GM21526 (cell line): ENCODE data around the gene INPP4A.
A peak's percentile ranks its signal among the peaks of the same experiment; 100 is the strongest.

Experiments
- ATAC-seq: cut with Tn5 transposase; IDR thresholded peaks from one replicate; pipeline ENCODE4 v1.9.1; 2021; ENCODE audit warnings: moderate library complexity; ENCODE audit not compliant: unreplicated experiment, low FRiP score

The INPP4A gene

DNA sequence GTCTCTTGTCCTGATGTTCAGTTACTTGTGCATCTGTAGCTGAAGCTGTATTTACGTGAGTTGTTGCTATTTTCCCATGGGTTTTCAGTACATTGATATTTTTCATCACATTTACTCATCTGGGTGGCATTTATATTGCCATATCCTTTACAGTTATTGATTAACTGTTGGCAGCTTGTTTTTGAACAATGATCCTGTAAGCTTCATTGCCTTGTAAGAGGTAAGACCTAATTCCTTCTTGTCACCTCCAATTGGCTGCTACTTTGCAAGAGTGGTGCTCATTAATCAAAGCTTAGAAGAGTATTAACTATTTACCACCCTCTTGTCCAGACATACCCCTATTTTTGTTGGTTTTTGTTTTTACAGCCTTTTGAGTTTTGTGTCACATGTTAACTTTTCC lies 88.9 kb downstream of the INPP4A start:
- ATAC-seq, result no peak

DNA sequence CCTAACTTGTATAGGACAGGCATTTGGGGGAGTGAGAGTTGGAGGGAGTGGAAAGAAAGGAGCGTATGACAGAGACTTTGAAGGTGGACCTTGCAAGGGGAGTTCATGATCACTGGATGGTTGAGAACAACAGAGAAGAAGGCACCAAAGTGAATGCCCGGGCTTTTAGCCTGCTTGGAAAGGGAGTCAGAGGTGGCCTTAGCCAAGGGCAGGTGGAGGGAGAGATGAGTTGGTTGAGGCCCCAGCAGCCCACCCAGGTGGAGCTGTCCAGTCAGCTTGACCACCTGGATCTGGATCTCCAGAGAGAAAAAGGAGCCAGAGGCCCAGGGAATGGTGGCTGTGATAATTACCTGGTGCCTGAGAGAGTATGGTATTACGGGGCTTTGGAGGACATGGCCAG lies 90.1 kb downstream of the INPP4A start:
- ATAC-seq, result no peak

DNA sequence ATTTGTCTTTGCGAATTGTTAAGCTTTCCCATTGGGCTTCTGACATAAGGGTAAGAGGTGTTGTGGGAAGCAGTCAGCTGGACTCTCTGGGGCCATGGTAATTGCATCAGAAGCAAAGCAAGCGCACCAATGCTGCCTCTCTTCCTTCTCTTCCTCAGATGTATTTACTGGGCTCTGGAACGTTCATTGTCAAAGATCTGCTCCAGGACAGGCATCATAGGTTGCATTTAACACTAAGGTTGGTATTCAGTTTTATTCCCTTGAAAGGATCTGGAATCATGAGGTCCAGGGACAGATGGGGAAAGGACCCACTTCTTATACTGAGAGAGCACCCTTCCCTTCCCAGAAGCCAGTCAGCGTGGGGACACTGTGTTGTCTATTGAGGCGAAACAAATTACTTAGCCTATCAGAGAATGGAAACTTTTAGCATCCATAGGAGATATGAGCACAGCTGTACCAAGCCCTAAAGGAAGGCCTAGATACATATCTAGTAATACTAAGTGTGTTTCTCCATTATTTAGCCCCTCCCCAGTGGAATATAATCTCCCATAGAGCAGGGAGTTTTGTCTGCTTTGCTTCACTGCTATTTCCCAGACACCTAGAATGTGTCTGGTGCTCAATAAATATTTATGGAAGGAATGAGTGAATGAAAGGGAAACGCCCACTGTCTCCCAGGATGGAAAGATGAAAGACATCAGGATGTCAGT lies 91.5 kb downstream of the INPP4A start:
- no peak for ATAC-seq

DNA sequence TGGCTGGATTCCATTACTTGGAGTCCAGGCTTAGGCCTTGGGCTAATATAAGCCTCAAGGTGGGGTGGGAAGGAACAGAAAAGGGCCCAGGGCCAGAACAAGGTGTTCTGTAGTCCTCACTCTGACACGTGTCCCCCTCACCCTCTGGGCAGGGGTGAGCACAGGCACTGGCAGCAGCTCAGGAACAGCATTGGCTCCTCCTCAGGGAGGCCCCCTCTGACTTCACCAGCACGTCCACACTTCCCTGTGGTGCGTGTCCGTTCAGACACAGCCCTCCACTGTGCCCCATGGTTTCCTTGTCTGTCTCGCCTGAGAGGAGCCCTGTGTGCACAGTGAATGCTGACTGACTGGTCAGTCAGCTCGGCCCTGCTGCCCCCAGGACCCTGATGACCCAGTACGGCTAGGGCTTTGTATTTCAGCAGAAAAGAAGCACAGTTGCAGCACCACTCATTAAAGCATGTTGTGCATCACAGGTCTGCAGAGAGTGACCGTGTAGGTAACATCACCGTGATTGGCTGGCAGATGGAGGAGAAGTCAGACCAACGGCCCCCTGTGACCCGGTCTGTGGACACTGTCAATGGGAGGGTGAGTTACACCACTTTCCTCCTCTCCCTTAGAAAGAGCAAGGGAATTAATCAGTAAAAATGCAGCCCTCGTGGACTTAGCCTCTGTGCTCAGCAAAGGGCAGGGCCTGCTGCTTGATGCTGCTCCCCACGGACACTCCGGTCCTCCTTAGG lies 92.9 kb downstream of the INPP4A start:
- ATAC-seq, result no peak

DNA sequence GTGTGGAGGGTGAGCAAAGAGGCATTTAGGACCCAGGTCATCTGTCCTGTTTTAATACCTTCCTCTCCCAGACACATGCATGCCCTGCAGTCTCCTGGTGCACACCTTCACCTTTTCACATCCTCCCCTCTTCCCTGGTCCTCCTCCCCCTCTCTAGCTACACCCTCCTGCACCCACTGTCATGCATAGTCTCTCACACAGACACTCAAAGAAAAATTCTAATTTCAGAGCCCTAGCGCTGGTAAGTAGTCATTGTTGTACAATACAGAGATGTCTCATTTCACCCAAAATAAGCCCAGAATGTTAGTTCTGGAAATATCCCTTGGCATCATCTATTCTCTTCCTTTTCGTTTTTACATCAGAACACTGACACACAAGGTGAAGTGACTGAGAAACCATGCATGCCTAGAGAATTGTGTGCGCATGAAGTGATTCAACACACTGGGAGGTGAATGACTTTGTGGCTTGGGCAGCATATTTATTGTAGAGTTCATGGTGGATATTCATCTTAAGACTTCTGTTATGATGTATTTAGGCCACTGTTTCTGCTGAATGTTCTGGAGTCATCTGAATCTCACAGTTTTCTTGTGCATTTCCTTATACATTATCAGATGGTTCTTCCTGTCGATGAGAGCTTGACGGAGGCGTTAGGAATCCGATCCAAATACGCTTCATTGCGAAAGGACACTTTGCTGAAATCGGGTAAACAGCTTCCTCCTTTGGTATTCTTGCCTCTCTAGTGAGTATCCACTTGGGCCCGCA lies 93.8 kb downstream of the INPP4A start:
- ATAC-seq, result no peak

DNA sequence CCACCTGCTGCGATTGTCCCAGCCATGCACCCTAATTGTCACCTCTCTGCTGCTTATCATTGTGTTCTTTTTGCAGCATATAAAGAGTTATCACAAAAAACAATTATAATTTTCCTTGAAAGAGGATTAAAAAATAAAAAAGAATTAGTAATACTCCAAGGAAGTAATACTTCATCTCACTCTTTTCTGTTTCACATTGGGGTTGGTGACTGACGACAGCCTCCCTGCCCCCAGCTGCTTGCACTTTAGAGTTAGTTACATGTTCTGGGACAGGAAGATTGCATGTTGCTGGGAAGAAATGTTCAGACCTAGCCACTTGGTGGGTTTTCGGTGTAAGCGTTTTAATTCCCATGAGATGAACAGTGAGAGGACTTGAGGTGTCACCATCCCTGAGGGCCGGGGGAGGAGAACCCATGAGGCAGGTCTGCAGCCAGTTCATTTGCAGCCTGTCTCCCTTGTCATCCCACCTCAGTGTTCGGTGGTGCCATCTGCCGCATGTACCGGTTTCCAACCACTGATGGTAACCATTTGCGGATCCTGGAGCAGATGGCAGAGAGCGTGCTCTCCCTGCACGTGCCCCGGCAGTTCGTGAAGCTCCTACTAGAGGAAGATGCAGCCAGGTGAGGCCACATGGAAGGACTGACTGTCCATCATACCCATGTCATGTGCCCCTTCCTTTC lies 94.5 kb downstream of the INPP4A start:
- ATAC-seq, result no peak

DNA sequence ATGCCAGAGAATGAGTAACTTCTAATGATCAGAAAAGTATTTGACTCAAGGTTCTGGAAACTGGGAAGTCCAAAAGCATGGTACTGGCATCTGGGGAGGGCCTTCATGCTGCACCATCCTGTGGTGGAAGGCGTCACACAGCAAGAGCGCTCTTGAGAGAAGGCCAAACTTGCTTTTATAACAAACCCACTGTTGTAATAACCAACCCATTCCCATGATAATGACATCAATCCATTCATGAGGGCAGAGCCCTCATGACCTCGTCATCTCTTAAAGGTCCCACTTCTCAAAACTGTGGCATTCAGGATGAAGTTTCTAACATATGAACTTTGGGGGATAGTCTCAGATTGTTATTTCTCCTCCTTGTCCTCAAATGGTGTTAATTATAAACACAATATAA lies 95.9 kb downstream of the INPP4A start:
- ATAC-seq, result no peak

DNA sequence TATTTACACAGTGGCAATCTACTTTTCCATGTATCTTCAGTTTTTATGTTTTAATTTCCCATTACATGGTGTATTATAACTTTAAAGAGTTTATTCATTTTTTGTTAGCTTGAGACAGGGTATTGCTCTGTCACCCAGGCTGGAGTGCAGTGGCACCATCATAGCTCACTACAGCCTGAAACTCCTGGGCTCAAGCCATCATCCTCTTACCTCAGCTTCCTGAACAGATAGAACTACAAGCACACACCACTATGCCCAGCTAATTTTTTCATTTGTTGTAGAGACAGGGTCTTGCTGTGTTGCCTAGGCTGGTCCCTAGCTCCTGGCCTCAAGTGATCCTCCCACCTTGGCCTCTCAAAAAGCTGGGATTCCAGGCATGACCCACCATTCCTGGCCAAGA lies 96.8 kb downstream of the INPP4A start:
- ATAC-seq, result no peak

DNA sequence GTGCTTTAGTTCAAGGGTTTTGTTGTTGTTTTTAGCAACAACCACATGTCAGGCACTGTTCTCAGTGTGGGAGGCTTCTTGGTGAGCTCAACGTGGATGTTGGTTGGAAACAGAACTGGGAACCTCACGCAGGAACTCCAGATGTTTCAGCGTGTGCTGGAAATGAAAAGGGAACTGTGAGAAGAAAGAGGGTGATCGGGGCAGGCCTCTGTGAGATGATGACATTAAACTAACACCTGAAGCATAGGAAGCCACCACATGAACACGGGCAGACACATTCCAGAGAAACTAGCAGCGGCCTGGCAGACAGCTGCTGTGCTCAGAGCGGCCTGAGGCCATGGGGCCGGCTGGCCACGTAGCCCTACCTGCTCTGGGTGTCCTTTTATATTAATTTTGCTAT lies 97.2 kb downstream of the INPP4A start:
- no peak for ATAC-seq

DNA sequence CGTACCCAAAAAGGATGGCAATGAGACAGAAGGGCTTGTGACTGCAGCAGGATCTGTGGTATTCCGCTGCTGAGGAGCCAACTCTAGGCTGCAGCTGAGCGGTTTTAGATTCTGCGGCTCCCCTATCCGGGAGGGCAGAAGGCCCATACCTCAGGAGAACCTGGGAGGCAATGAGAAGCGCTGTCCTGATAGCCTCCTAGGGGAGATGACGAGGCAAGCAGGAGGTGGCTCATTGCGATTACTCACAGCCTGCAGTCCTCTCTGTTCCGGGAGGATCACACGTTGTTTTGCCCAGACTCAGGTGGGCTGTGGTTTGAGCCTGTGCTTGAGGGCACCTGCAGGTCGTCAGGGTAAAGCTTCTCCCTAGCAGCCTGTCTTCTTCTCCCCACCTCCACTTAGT lies 98.6 kb downstream of the INPP4A start:
- ATAC-seq, result no peak

DNA sequence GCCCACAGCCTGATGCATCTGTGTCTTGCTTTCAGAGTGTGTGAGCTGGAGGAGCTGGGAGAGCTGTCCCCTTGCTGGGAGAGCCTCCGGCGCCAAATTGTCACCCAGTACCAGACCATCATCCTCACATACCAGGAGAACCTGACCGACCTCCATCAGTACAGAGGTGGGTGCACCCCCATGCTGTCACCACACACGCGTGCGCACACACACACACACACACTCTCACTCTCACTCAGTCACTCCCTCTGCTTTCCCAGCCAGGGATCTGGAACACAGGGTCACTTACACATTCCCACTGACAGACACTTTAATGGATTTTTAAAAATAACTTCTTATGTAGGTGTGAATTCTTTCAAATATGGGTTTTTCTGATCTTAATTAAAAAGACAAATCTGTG lies 99.2 kb downstream of the INPP4A start:
- no peak for ATAC-seq

DNA sequence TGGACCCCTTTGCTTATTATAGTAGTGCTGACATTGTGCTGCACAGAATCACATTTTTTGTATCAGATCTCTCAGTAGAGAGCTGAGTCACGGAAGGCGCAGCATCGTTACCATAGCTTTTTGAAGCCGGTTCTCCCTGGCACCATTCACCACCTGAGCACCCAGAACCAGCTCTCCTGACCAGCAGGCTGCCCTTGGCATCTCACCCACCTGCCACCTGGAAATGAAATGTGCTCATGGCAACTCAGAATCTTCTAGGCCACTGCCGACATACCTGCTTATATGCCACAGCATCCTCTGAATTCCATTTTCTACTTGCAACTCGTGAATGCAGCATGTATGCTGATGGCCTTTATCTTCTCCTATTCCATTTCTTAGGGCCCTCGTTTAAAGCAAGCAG lies 100.9 kb downstream of the INPP4A start:
- no peak for ATAC-seq

DNA sequence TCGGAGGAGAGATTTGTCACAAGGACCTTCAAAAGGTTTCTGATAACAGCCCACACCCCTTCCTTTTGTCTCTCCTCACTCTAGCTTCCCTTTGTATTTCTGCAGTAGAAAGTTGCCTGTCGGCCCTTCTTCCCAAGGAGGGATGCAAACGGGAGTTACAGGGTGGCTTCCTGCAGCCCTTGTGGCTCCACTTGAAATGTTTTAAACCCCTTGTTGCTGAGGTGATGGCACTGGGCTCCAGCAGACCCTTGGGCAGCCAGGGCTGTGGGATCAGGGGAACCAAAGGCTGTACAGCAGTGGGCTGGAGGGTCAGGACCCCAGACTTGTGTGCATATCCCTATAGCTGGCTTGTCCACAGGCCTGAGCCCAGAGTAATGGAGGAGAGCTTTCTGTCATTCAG lies 101.5 kb downstream of the INPP4A start:
- ATAC-seq, result no peak

DNA sequence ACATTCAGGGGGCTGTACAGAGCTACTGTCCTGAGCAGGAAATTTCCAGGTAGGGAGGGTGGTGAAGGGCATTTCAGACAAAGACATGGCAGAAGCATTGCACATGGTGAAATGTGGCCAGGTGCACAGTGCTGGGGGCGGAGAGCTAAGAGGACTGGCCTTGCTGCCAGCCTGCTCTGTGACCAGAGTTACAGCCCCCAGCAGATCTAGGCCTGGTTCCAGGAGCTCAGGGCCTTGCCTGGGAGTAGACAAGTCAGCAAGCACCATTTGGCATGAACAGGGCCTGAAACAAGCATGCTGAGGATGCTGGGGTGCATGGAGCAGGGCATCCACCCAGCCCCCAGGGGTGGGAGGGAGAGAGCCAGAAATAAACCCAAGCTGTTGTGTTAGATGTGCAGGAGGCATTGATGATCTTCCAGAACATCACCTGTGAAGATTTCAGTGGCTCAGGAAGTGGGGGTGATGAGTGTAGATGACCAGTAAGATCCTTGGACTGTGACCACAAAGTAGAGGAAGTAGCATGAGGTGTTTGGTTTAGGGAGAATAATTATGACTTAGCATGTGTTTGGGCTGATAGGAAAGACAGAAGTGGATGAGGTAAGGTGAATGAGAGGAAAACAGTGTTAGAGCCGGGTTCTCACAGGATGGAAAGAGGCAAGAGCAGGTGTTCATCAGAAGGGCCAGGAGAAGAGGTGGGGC lies 102.6 kb downstream of the INPP4A start:
- ATAC-seq, result no peak

DNA sequence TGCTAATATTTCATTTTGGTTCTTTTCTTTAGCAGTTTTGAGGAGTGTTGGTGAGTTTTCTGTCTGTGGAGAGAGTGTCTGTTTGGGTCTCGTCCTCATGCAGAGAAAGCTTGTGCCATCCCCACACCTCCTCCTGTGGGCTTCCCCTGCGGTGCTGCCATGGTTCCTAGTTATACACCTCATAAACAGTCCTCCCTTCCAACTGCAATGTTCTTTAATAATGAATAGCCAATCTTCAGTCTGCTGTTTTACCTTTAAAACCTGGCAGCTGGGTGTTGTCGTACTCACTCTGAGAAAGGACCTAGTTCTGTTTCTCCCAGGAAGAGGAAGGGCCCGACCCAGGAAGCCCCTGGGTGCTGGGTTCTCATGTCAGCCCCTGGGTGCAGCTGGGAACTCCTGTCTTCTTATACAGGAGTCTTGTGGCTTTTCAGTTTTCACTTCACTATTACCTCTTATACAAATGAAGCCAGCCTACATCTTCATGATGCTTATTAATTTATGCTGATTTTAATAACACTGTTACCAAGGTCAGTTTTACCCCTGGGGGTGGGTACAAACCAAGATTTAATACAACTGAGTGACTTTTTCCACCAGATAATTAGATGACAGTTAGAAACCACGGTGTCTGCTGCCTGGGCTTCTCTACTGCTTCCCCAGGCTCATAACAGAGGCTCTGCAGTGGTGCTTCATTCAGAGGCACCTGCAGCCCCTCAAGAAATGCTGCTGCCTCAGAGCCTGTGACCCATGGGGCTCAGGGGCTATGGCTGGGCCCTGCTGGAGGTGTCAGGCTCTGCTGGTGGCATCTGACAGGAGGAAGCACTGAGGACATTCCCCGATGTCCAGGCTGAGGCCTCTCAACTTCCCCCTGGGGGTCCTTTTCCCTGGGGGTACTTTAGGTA lies 104.5 kb downstream of the INPP4A start:
- ATAC-seq, result peak; percentile 50

DNA sequence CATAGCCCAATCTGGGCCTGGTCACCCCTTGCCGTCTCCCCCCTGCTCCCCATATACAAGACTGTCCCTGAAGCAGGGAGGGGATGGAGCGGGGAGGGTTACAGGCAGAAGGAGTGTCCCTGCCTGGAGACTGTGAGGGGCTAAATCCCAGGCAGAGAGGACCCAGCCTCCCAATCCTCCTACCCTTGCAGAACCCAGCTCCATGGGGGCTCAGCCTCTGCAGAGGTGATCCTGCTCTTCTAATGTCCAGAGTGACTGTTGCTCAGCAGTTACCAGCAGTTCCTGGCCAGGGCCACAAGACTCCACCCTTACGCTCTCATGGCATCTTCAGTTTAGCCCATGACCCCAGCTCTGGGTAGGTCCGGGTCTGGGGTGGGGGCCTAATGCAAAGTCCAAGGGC lies 105.5 kb downstream of the INPP4A start:
- no peak for ATAC-seq

DNA sequence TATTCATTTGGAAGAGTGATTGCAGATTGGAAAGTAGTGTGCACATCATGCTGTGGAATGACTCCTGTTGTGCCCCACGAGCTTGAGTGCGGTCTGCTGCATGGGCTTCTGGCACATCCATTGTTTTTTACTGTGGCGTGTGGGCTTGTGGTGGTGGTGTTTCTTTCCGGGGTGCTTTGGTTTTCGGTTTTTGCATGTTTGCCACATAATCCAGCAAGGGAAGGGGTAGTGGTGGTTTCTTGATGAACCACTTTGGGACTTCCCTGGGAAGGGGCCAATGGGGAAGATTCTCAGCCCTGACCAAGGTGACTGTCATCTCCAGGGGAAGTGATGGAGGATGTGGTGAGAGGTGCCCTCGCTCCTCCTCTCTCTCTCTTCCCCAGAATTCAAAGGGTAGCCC lies 106.7 kb downstream of the INPP4A start:
- no peak for ATAC-seq

DNA sequence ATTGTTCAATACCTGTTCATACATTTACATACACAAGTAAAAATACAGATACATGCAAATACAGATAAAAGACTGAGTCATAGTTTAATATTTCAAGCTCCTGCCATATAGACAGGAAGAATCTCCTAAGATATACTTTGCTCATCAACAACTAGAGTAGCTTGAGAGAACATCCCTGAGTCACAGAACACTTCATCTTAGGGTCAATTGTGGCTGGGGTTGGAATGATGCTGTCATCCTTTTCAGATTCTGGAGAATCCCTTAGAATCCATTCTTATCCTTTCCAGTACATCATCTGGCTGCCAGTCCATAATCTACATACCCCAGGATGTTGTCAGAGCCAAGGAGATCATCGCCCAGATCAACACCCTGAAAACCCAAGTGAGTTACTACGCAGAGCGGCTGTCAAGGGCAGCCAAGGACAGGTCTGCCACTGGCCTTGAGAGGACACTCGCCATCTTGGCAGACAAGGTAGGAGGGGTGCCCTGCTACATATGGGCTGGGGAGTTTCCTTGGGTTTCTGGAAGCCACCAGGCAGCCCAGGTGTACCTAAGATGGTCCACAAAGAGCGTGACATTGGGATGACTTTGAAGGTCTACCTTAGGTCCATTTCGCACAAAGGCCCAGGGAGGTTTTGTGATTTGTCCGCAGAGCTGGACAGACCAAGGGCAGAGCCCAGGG lies 108.0 kb downstream of the INPP4A start:
- no peak for ATAC-seq
